GM19023 (cell line): Measurements from ENCODE around the gene CCSER2.

Experiments used
- ATAC-seq: cut with Tn5 transposase; IDR thresholded peaks from one replicate; pipeline ENCODE4 v1.9.1; 2021; ENCODE audit warnings: mild to moderate bottlenecking, moderate library complexity; ENCODE audit not compliant: unreplicated experiment

CCSER2 gene

GRCh38 chr10:84542522-84543490 lies 214.4 kb downstream of the CCSER2 start:
- no peak for ATAC-seq

- no peak for ATAC-seq
Measured at GRCh38 chr10:84543948-84544347, 215.6 kb downstream of the CCSER2 start.

GRCh38 chr10:84545651-84546050 lies 217.3 kb downstream of the CCSER2 start:
- no peak for ATAC-seq

- no peak for ATAC-seq
Measured at GRCh38 chr10:84546609-84547008, 218.2 kb downstream of the CCSER2 start.

- no peak for ATAC-seq
Measured at GRCh38 chr10:84547616-84548015, 219.2 kb downstream of the CCSER2 start.

GRCh38 chr10:84548869-84549268 lies 220.5 kb downstream of the CCSER2 start:
- ATAC-seq = no peak

GRCh38 chr10:84549368-84550165 lies 221.2 kb downstream of the CCSER2 start:
- no peak for ATAC-seq

- ATAC-seq = no peak
Measured at GRCh38 chr10:84550756-84551436, 222.5 kb downstream of the CCSER2 start.

GRCh38 chr10:84551437-84552120 lies 223.2 kb downstream of the CCSER2 start:
- no peak for ATAC-seq

GRCh38 chr10:84552478-84552877 lies 224.1 kb downstream of the CCSER2 start:
- no peak for ATAC-seq

GRCh38 chr10:84562592-84562991 lies 234.2 kb downstream of the CCSER2 start:
- no peak for ATAC-seq

- peak; percentile 84 for ATAC-seq
Measured at GRCh38 chr10:84563355-84563754, 235.0 kb downstream of the CCSER2 start.

GRCh38 chr10:84563868-84564267 lies 235.5 kb downstream of the CCSER2 start:
- peak; percentile 47 for ATAC-seq

GRCh38 chr10:84565881-84566582 lies 237.6 kb downstream of the CCSER2 start:
- ATAC-seq = no peak

GRCh38 chr10:84567133-84567532 lies 238.7 kb downstream of the CCSER2 start:
- no peak for ATAC-seq
